ENCODE results near the gene DCLK3.

DCLK3 gene

GRCh38 chr3:36709826-36710365, 54.5 kb downstream of the DCLK3 start:
- DNase-seq (ENCODE audit: low spot score): no peak

DNA sequence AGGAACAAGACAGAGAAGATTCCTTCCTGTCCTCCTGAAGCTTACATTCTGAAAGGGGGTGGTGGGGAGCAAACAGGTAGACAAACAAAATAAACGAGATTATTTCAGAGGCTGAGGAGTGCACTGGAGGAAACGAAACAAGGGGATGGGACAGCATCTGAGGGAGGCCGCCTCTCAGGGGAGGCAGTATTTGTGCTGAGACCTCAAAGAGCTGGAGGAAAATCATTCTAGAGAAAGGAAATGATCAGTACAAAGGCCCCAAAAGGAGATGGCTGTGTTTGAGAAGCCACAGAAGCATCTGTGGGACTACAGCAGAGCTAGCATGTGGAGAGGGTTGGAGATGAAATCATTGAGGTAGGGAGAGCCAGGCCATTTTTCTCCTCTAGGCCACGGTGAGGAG, 55.1 kb downstream of the DCLK3 start:
- no peak for DNase-seq (ENCODE audit: low spot score)

DNA sequence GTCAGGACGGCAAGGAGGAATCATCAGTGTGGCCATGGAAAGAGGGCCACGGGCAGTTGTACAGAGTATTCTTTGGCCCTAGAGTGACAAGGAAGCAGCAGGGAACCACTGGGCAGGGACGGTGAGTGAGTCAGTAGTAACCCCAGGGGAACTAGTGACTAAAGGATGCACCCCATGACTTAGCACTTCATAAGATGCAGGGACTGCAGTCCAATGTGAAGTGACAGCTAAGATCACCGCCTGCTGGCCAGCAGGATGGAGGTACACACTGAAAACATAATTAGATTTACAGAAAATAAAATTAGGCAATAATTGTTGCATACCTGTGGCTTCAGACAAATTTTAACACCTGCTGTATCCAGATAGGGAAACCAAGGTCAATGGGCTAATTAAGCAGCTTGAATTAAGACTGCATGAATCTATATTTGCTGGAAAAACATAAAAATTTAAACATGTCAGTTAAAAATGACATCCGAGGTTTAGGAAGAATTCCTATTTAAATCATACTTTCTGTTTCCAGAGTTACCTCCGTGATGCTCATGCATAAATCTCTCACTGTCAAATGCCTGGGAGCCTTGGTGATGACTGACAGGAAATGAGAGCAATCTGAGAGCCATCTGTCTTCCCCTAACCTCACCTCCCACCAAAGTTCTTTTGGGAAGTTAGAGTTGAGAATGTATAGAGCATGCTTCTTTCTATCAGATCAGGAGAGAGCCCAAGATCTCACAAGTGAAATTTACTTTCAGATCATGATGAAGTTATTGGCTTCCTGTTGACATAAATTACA, 56.5 kb downstream of the DCLK3 start:
- no peak for DNase-seq (ENCODE audit: low spot score)

- DNase-seq (ENCODE audit: low spot score): no peak
These were observed 59.3 kb downstream of the DCLK3 start for GRCh38 chr3:36705015-36705414.

DNA sequence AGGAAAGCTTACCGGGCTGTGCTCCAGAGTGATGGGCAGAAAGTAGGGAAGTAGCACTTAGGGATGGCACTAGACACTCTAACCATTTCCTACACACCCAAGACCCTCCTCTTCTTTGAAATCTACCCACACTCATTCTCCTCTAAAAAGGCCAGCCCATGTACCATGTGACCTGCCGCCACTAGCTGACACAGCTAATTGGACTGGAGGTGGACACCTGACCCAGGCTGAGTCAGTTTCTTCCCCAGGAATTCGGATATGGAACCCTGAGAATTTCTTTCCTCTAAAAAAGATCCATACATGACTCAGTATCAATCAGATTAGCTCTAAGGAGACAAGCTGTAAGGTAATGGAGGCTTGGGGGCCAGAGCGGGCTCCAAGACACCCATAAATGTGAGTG, 60.1 kb downstream of the DCLK3 start:
- no peak for DNase-seq (ENCODE audit: low spot score)

- DNase-seq (ENCODE audit: low spot score): no peak
These were observed 63.1 kb downstream of the DCLK3 start for GRCh38 chr3:36701249-36701572.

- peak; percentile 82 for DNase-seq (ENCODE audit: low spot score)
These were observed 63.7 kb downstream of the DCLK3 start for GRCh38 chr3:36700537-36701248.

- DNase-seq (ENCODE audit: low spot score): no peak
These were observed 66.0 kb downstream of the DCLK3 start for GRCh38 chr3:36698314-36698713.

- no peak for DNase-seq (ENCODE audit: low spot score)
These were observed 66.9 kb downstream of the DCLK3 start for GRCh38 chr3:36697229-36698001.

DNA sequence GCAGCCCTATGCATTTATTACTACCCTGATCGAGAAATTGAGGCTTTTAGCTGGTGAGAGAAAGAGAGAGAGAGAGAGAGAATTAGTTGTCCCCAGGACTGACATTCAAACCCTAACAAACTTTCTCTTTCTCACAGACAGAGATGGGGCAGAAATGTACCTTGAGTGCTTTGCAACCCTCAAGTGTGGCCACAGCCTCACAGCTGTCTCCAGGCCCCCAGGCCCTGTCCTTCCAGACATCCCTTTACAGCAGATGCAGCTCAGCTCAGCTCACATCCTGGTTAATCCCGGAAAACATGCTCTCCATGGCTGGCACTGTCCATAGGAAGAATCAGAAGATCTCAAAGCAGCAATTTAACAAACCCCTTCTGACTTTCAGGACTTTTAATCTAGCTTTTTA, 67.6 kb downstream of the DCLK3 start:
- no peak for DNase-seq (ENCODE audit: low spot score)

- DNase-seq (ENCODE audit: low spot score): no peak
These were observed 68.6 kb downstream of the DCLK3 start for GRCh38 chr3:36695769-36696137.

GRCh38 chr3:36695113-36695768, 69.1 kb downstream of the DCLK3 start:
- DNase-seq (ENCODE audit: low spot score): no peak

DNA sequence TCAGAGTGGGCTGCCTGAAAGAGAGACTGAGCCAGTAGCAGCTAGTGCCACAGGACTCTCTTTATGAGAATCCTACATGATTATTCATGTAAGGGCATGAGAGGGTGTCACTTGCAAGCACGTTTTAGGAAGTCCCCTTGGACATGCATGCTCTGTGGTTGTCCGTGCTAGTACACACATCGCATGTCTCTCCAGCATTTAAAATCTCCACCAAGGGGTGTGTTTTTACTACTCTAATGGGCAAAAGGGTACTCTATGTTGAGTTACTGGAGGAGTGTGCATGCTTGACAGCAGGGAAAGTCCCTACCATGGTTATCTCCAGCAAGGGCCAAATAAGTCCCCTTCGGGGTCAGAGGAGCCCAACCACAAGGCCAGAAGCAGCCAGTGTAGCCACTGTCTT, 70.7 kb downstream of the DCLK3 start:
- no peak for DNase-seq (ENCODE audit: low spot score)

- DNase-seq (ENCODE audit: low spot score): no peak
These were observed 74.8 kb downstream of the DCLK3 start for GRCh38 chr3:36689560-36689959.

GRCh38 chr3:36688815-36689214, 75.5 kb downstream of the DCLK3 start:
- DNase-seq (ENCODE audit: low spot score): no peak

GRCh38 chr3:36686516-36686915, 77.8 kb downstream of the DCLK3 start:
- no peak for DNase-seq (ENCODE audit: low spot score)

DNA sequence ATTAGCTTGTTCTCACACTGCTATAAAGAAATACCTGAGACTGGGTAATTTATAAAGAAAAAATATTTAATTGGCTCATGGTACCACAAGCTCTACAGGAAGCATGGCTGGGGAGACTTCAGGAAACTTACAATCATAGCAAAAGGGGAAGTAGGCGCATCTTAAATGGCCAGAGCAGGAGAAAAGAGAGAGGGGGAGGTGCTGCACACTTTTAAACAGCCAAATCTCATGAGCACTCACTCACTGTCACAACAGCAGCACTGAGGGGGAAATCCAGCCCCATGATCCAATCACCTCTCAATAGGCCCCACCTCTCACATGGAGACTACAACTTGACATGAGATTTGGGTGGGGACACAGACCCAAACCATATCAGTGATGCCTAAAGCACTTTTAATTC, 82.5 kb downstream of the DCLK3 start:
- DNase-seq (ENCODE audit: low spot score): no peak

DNA sequence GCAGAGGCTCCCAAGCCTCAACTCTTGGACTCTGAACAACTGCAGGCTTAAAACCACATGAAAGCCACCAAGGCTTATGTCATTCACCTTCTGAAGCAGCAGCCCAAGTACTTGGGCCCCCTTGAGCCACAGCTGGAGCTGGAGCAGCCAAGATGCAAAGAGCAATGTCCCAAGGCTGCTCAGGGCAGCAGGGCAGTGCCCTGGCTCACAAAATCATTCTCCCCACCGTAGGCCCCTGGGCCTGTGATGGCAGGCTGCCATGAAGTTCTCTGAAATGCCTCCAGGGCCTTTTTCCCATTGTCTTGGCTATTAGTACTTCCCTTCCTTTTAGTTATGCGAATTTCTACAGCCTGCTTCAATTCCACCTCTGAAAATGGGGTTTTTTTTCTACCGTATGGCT, 83.4 kb downstream of the DCLK3 start:
- no peak for DNase-seq (ENCODE audit: low spot score)

GRCh38 chr3:36679384-36680200, 84.8 kb downstream of the DCLK3 start:
- no peak for DNase-seq (ENCODE audit: low spot score)

DNA sequence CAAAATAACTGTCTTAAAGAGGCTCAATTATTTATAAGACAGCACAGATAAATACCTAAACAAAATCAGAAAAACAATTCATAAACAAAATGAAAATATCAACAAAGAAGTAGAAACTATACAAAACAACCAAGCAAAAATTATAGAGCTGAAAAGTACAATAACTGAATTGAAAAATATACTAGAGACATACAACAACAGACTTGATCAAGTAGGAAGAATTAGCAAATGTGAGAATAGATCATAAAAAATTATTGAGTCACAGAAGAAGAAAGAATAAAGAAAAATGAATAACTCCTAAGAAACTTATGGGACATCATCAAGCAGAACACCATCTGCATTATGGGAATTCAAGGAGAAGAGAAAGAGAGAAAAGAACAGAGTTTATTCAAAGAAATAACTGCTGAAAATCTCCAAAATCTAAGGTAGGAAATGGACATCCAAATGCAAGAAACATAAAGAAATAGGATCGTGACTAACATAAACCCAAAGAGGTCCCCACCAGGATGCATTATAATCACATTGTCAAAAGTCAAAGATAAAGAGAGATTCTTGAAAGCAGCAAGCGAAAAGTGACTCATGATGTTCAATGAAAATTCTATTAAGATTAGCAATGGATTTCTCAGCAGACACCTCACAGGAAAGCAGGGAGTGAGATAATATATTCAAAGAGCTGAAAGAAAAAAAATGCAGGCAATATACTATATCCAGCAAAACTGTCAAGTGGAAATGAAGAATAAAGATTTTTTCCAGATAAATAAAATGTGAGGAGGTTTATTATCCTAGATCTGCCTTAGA, 85.9 kb downstream of the DCLK3 start:
- DNase-seq (ENCODE audit: low spot score): no peak
